Muscle of back (tissue), 11 donors: ENCODE measurements around the gene P4HB. TPM values are rescaled to one million over a fixed set of nuclear protein-coding genes. Genes with fewer than 3 reads are reported as not detected.
"Not testable (repeated sequence)": the region's sequence is repeated elsewhere in the genome, so short reads cannot be mapped to it uniquely, and the experiment has no call there.

Experiments
- DNase-seq, 3 donors: peaks; one replicate each; pipeline versions ENCODE4 v3.0.0 to v3.0.0-alpha.2; 2013
- polyA plus RNA-seq, 10 donors: library from polyadenylated mRNA; unstranded; fragments of 120-200 nt; gene quantifications; one replicate each; pipeline ENCODE4 v1.2.1, GENCODE V29; 2013; ENCODE audit not compliant: insufficient read length in 10 of 10

Gene P4HB
- polyA plus RNA-seq, 10 donors: 359 to 534 (median 424) TPM

GRCh38 chr17:81852237-81852636 is 8.1 kb downstream of the P4HB start:
- DNase-seq: no peak

DNA sequence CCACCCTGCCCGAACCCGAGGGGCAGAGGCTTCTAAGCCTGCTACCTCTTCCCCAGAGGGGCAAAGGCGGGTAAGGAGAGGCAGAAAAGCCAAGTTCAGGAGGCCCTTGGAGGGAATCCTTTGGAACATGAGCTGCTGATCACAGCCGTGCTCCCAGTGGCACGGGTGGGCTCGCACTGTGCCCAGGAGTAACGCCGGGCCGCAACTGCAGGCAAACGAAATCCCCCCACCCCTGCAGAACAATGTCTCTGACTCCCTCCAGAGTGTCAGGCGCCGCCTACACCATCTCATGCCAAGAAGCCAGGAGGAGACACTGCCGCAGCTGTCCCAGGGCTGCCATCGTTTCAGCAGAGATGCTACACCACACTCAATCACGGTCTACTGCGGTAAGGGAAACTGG is 8.9 kb downstream of the P4HB start:
- DNase-seq: no peak

DNA sequence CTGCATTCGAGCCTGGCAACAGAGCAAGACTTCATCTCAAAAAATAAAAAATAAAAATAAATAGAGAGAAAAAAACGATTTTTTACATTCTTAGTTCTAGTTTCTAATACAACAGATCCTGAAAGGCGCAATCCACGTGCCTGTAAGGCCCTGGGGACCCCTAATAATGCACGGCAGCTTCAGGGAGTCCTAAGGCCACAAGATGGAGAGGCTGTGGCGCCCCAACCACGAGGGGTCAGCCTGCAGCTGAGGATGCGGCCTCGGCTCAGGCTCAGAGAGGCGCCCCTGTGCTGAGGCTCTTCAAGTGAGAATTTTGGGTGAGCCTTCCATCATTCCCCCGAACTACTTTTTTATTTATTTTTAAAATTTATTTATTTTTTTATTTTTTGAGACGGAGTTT is 10.9 kb downstream of the P4HB start:
- DNase-seq: no peak

DNA sequence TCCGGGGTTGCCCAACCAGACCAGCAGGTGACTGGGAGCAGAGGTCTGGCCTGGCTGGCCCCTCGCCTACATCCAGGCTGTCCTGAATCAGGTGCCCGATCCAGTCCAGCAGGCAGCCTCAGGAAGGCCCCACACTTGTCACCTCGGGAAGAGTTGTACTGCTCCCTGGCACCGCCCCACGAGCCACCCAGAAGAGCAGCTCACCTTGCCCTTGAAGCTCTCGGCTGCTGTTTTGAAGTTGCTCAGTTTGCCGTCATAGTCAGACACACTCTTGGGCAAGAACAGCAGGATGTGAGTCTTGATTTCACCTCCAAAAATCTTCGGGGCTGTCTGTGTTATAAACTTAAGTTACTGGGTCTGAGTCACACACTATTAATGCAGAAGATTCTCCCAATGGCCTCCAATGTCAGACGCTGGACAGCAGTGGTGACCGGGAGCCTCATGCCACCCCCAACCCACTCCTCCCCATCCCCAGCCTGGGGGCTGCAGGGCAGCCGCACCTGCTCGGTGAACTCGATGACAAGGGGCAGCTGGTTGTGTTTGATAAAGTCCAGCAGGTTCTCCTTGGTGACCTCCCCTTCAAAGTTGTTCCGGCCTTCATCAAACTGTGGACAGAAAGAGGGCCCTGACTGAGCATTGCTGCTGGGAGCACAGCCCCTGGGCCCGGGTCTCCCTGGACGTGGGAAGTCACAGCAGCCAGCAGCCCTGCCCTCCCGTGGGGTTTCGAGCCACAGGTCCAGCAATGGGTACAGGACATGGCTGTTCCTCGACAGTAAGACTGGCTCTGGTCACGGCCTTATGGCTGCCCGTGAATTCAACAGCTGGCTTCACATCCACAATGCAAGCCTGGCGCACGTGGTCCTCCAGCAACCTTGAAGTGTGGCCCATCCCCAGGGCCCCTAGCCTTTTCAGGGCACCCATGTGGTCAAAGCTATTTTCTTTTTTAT is 13.3 kb downstream of the P4HB start:
- DNase-seq: no peak

DNA sequence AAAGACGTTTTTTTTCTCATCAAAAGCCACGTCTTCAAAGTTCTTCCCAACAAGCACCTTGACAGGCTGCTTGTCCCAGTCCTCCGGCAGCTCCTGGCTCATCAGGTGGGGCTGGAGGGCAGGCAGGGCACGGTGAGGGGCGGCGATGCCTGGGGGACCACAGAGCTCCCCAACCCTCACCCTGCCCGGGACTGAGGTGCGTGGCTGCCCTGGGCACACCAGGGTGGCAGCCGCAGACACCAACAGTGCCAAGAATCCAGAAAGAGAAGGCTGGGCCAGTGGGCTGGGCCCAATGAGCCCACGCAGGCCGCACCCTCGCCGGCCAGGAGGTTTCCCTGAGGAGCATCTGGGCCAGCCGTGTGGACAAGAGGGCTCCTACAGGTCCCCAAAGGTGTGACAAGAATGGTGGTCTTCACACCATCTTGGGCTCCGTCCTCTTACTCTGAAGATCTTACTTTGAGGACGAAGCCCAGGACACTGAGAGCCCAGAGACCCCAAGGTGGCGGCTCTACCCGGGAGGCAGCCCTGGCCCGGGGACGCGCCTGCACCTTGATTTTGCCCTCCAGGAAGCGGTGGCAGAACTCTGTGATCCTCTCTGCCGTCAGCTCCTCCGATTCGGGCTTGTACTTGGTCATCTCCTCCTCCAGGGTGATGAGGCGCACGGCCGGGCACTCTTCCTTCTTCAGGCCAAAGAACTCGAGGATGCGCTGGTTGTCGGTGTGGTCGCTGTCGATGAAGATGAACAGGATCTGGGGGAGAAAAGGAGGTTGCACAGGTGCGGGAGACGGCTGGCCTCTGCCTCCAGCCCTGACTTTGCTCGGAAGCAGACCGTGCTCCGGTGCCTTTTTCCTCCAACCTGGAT is 14.2 kb downstream of the P4HB start:
- DNase-seq: no peak

GRCh38 chr17:81845361-81845760 is 15.0 kb downstream of the P4HB start:
- no peak for DNase-seq

DNA sequence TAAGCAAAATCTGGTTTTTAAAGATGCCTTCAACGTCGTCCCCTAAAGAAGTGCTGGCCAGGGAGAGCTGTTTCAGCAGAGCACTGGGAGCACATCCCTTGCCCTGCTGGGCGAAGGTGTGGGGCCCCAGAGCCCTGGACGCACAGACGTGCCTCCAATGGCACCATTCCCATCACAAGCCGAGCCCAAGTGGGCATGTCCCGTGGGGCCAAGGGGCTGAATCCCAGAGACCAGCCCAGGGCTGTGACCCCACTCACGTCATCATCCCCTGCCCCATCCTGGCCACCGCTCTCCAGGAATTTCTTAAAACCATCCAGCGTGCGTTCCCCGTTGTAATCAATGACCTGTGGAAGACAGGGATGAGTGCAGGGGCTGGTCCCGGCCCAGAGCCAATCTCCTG is 15.4 kb downstream of the P4HB start:
- DNase-seq: no peak

GRCh38 chr17:81844327-81844851 is 15.9 kb downstream of the P4HB start:
- DNase-seq: no peak

DNA sequence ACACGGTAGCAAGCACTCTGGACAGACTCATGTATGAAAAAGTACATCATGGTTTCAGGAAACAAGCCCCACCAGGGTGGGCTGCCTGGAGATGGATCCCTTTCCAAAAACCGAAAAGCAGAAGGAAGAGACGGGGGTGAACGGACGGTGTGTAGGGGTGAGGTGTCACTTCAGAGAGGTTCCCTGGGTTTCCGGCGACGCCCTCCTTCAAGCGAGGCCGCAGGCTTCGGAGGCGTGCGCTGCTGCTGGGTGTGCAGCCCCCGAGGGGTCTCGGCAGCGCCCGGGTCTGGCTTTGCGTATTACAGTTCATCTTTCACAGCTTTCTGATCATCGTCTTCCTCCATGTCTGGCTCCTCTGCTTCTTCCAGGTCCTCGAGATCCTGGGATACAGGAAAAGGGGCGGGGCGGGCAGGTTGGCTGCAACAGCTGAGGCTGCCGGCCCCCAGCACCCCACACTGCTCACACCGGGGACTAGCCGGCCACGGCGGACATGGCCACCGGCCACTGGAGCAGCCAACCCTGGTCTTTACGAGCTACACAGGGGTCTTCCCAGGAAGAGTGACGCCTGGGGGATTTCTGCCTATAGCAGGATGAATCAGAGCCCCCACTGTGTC is 16.5 kb downstream of the P4HB start:
- DNase-seq: no peak

DNA sequence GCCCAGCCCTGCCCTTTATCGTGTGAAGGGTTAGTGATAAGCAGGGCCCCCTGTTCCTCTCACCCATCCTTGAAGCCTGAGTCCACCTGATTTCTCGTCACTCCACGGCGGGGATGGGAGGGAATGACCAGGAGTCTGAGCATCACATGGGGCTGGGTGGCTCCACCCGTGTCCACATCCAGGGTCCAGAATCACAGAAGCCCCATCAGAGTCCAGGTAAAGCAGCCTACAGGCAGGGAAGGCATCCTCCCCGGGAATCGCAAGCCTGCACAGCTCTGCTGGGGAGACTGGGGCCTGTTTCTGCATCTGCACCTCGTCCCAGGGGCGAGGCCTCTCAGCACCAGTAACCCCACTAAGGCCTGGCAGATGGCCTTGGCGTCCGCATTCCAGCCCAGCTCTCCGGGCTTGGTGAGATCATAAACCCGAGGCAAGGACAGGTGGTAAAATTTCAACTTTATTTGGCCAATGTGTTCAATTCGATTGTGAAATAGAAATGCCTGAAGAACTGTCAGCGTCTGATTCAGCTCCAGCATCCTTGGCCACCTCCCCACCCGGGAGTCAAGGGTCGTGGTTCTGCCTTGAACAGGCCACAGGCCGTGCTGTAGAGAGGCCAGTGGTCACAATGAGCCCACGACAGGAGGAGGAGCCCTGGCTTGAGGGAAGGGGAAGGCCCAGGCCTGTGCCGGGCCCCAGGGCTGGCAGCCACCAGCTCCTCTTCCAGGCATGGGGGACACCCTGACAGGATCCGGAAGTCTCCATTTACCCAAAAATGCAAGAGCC is 17.4 kb downstream of the P4HB start:
- DNase-seq: no peak

- no peak for DNase-seq
Observed at GRCh38 chr17:81842378-81842724, 18.0 kb downstream of the P4HB start.

DNA sequence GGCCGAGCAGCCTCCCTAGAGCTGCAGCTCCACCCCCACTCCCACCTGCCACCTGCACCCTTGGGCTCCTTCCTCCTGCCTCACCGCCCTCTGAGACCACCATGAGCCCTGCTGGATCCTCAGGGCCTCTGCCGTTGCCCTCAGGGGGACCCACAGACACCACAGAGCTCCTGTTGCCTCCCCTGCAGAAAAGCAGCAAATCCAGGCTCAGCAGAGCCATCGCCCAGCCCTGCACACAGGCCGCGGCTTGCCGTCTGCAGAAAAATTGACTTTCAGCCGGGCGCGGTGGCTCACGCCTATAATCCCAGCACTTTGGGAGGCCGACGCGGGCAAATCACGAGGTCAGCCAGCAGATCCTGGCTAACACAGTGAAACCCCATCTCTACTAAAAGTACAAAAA is 18.5 kb downstream of the P4HB start:
- DNase-seq: no peak

DNA sequence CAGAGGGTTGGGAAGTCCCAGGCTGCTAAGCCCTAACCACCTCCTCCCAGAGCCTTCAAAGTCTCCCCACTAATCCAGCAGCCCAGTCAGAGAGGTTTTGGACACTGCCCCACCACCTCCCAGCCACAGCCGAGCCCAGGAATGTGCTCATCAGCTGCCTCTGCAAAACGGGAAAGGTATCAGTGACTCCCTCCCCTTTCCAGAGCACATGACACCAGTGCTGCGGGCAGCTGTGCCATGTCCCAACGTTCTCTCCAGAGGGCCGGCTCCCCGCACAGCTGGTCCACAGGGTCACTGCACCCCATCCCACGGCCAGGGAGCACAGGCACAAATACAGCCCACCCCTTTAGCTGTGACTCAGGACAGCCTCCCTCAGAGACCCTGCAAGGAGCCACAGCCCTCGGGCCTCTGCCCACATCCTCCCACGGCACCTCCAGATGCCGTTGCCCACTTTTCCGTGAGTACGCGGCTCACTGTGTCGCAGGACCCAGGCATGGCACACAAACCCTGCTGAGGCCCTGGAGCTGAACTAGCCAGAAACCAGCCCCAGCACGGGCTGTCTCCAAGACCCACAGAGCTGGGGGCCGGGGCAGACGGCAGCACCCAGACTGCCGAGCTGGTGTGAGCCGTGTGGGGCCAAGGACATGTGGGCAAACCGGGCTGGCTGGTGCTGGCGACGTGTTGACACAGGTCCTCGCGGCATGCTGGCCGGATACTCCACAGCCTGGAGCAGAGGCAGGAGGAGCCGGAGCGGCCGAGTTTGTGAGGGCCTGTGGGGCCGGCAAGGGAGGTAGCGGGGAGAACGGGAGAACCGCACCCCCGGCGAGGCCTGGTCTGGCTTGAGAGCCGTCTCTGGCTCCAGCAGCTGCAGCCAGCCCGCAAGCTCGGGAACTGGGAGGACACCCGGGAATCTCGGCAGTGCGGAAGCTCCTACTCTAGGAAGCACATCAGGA is 19.2 kb downstream of the P4HB start:
- peak in 1 of 3 donors; percentile 51 for DNase-seq

- not testable (repeated sequence) for DNase-seq
Observed at GRCh38 chr17:81840059-81840458, 20.3 kb downstream of the P4HB start.

- DNase-seq: no peak
Observed at GRCh38 chr17:81839301-81839700, 21.0 kb downstream of the P4HB start.

GRCh38 chr17:81838753-81839255 is 21.5 kb downstream of the P4HB start:
- no peak for DNase-seq

GRCh38 chr17:81837641-81838040 is 22.7 kb downstream of the P4HB start:
- DNase-seq: no peak

- DNase-seq: no peak
Observed at GRCh38 chr17:81834831-81835267, 25.5 kb downstream of the P4HB start, which contains the start of gene PPP1R27. Gene PPP1R27 (minus strand): TSS chr17:81835050. CDS start chr17:81834953, 97 bp downstream.

DNA sequence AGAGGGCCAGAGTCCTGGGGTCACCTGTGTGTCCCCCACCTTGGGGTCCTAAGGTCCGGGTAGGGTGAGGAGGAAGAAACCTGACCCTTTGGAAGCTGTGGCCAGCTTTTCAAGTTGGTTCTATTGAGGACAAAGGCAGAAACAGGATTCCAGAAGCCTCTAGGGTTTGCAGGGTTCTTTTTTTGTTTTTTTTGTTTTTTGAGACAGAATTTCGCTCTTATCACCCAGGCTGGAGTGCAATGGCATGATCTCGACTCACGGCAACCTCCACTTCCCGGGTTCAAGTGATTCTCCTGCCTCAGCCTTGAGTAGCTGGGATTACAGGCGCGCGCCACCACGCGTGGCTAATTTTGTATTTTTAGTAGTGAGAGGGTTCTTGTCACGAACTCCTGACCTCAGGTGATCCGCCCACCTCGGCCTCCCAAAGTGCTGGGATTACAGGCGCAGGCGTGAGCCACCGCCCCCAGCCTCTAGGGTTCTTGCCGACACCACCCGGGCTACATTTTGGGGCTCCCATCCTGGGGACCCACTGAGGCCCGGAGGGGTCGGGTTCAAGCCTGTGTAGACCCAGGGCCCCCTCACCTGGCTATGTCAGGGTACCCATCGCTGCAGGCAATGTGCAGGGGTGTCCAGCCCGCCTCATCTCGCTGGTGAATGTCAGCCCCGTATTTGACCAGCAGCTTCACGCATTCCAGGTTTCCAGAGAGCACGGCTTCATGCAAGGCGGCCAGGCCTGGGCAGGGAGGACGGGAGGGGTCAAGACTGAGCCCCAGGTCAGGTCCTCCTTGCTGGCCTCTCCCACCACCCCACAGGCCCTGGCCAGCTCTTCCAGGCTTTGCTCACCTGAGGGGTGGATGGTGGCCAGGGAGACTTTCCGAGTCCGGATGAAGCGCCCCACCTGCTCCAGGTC is 26.2 kb downstream of the P4HB start:
- DNase-seq: no peak
